Measurements from ENCODE around the gene JAZF1.

Gene JAZF1

GRCh38 chr7:28106321-28106829 is 74.2 kb downstream of the JAZF1 start:
- H3K4me1 ChIP-seq (ENCODE audit: control insufficient read depth, insufficient read depth, low read length, unreplicated experiment): peaks cover 59% of the 10 kb centered on the region
- no peak overlapping the region for H3K27ac ChIP-seq (ENCODE audit: low read depth, low read length)
- no peaks in the 10 kb centered on the region for H3K36me3 ChIP-seq (ENCODE audit: insufficient read depth, low read length)
- H3K79me2 ChIP-seq (ENCODE audit: control insufficient read depth, insufficient read depth, low read length, unreplicated experiment): peaks cover 31% of the 10 kb centered on the region
- no peak overlapping the region for H3K4me3 ChIP-seq (ENCODE audit: low read depth, low read length)
- no peak overlapping the region for H2AFZ ChIP-seq (ENCODE audit: low read length, unreplicated experiment)
- no peaks in the 10 kb centered on the region for H3K27me3 ChIP-seq (ENCODE audit: insufficient read depth, low read length)

GRCh38 chr7:28105234-28105633 is 75.4 kb downstream of the JAZF1 start:
- no peaks in the 10 kb centered on the region for H3K27me3 ChIP-seq (ENCODE audit: insufficient read depth, low read length)
- H3K4me1 ChIP-seq (ENCODE audit: control insufficient read depth, insufficient read depth, low read length, unreplicated experiment): peaks cover 59% of the 10 kb centered on the region
- no peaks in the 10 kb centered on the region for H3K36me3 ChIP-seq (ENCODE audit: insufficient read depth, low read length)
- no peak overlapping the region for H3K27ac ChIP-seq (ENCODE audit: low read depth, low read length)
- peaks cover 31% of the 10 kb centered on the region for H3K79me2 ChIP-seq (ENCODE audit: control insufficient read depth, insufficient read depth, low read length, unreplicated experiment)
- no peak overlapping the region for H3K4me3 ChIP-seq (ENCODE audit: low read depth, low read length)
- H2AFZ ChIP-seq (ENCODE audit: low read length, unreplicated experiment): no peak overlapping the region

GRCh38 chr7:28104811-28105210 is 75.8 kb downstream of the JAZF1 start:
- H3K36me3 ChIP-seq (ENCODE audit: insufficient read depth, low read length): no peaks in the 10 kb centered on the region
- no peak overlapping the region for H2AFZ ChIP-seq (ENCODE audit: low read length, unreplicated experiment)
- peaks cover 59% of the 10 kb centered on the region for H3K4me1 ChIP-seq (ENCODE audit: control insufficient read depth, insufficient read depth, low read length, unreplicated experiment)
- peaks cover 31% of the 10 kb centered on the region for H3K79me2 ChIP-seq (ENCODE audit: control insufficient read depth, insufficient read depth, low read length, unreplicated experiment)
- no peak overlapping the region for H3K27ac ChIP-seq (ENCODE audit: low read depth, low read length)
- H3K4me3 ChIP-seq (ENCODE audit: low read depth, low read length): no peak overlapping the region
- no peaks in the 10 kb centered on the region for H3K27me3 ChIP-seq (ENCODE audit: insufficient read depth, low read length)

GRCh38 chr7:28104041-28104541 is 76.5 kb downstream of the JAZF1 start:
- Histone ChIP-seq H3K27ac (ENCODE audit: low read depth, low read length) (peak overlapping the region; percentile 76; the same call in 1 of the 2 replicates), H3K79me2 (ENCODE audit: control insufficient read depth, insufficient read depth, low read length, unreplicated experiment) (peaks cover 27% of the 10 kb centered on the region), H3K36me3 (ENCODE audit: insufficient read depth, low read length) (no peaks in the 10 kb centered on the region), H3K4me1 (ENCODE audit: control insufficient read depth, insufficient read depth, low read length, unreplicated experiment) (peaks cover 59% of the 10 kb centered on the region), H2AFZ (ENCODE audit: low read length, unreplicated experiment) (no peak overlapping the region), H3K4me3 (ENCODE audit: low read depth, low read length) (no peak overlapping the region), H3K27me3 (ENCODE audit: insufficient read depth, low read length) (no peaks in the 10 kb centered on the region)

DNA sequence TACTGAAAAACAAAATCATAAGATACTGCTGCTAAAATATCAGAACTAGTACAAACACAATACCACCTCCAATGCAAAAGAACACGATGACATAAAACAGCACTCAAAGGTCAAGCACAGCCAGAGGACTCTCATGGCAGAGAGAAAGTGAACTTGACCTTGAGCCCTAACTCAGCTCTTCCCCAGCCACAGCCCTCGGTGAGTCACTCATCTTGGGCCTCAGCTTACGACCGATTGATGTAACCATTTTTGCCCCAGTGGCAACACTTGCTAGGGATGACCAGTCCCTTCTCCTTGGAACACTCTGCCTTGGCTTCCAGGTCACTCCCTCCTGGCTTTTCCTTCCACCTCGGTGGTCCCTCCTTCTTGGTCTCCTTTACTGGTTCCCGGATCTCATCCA is 77.8 kb downstream of the JAZF1 start:
- no peak overlapping the region for H3K4me3 ChIP-seq (ENCODE audit: low read depth, low read length)
- H3K27me3 ChIP-seq (ENCODE audit: insufficient read depth, low read length): no peaks in the 10 kb centered on the region
- H3K36me3 ChIP-seq (ENCODE audit: insufficient read depth, low read length): no peaks in the 10 kb centered on the region
- H3K79me2 ChIP-seq (ENCODE audit: control insufficient read depth, insufficient read depth, low read length, unreplicated experiment): peaks cover 27% of the 10 kb centered on the region
- peak overlapping the region; percentile 76 for H3K27ac ChIP-seq (ENCODE audit: low read depth, low read length)
- H3K4me1 ChIP-seq (ENCODE audit: control insufficient read depth, insufficient read depth, low read length, unreplicated experiment): peaks cover 48% of the 10 kb centered on the region
- H2AFZ ChIP-seq (ENCODE audit: low read length, unreplicated experiment): no peak overlapping the region

GRCh38 chr7:28096713-28097112 is 83.9 kb downstream of the JAZF1 start:
- H3K4me1 ChIP-seq (ENCODE audit: control insufficient read depth, insufficient read depth, low read length, unreplicated experiment): peaks cover 15% of the 10 kb centered on the region
- no peak overlapping the region for H3K27ac ChIP-seq (ENCODE audit: low read depth, low read length)
- peaks cover 1% of the 10 kb centered on the region for H3K79me2 ChIP-seq (ENCODE audit: control insufficient read depth, insufficient read depth, low read length, unreplicated experiment)
- no peak overlapping the region for H2AFZ ChIP-seq (ENCODE audit: low read length, unreplicated experiment)
- H3K27me3 ChIP-seq (ENCODE audit: insufficient read depth, low read length): no peaks in the 10 kb centered on the region
- H3K4me3 ChIP-seq (ENCODE audit: low read depth, low read length): no peak overlapping the region
- no peaks in the 10 kb centered on the region for H3K36me3 ChIP-seq (ENCODE audit: insufficient read depth, low read length)

DNA sequence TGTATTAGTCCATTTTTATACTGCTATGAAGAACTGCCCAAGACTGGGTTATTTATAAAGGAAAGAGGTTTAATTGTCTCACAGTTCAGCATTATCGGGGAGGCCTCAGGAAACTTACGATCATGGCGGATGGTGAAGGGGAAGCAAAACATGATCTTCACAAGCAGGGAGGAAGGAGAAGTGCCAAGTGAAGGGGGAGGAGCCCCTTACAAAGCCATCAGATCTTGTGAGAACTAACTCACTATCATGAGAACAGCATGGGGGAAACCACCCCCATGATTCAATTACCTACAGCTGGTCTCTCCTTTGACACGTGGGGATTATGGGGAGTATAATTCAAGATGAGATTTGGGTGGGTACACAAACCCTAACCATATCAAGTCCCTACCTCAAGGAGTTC is 85.4 kb downstream of the JAZF1 start:
- Histone ChIP-seq H3K36me3 (ENCODE audit: insufficient read depth, low read length) (no peaks in the 10 kb centered on the region), H3K4me1 (ENCODE audit: control insufficient read depth, insufficient read depth, low read length, unreplicated experiment) (peaks cover 15% of the 10 kb centered on the region), H3K4me3 (ENCODE audit: low read depth, low read length) (no peak overlapping the region), H2AFZ (ENCODE audit: low read length, unreplicated experiment) (no peak overlapping the region), H3K27ac (ENCODE audit: low read depth, low read length) (no peak overlapping the region), H3K27me3 (ENCODE audit: insufficient read depth, low read length) (no peaks in the 10 kb centered on the region), H3K79me2 (ENCODE audit: control insufficient read depth, insufficient read depth, low read length, unreplicated experiment) (no peaks in the 10 kb centered on the region)

DNA sequence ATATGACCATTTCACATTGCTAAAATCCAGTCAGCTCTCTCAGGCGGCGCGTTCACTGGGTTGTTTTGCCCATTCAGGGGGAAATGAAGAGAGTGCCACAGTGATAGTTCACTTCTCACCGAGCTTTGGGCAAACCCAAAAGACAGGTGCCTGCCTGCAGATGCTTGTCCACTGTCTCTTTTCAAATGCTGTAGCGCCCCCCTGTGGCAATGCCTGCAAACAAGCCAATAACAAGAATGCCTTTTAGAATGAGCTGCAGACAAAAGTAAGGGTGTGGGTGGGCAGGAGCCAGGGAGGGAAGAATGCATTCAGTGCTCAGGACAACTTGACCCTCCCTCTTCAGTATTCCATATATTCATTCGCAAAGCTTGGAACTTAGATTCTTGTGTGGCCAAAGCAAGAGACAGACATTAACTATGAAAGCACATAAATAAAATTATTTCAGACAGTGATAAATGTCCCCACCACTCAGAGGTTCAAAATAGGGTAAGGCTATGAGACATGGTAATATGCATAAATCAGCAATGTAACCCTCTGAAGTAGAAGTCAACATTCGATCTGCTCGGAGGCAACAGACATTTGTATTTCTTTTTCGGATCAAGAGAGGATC is 86.9 kb downstream of the JAZF1 start:
- H3K4me3 ChIP-seq (ENCODE audit: low read depth, low read length): no peak overlapping the region
- H3K79me2 ChIP-seq (ENCODE audit: control insufficient read depth, insufficient read depth, low read length, unreplicated experiment): peaks cover 2% of the 10 kb centered on the region
- no peaks in the 10 kb centered on the region for H3K36me3 ChIP-seq (ENCODE audit: insufficient read depth, low read length)
- H3K4me1 ChIP-seq (ENCODE audit: control insufficient read depth, insufficient read depth, low read length, unreplicated experiment): peaks cover 23% of the 10 kb centered on the region
- no peak overlapping the region for H3K27ac ChIP-seq (ENCODE audit: low read depth, low read length)
- H3K27me3 ChIP-seq (ENCODE audit: insufficient read depth, low read length): no peaks in the 10 kb centered on the region
- no peak overlapping the region for H2AFZ ChIP-seq (ENCODE audit: low read length, unreplicated experiment)

DNA sequence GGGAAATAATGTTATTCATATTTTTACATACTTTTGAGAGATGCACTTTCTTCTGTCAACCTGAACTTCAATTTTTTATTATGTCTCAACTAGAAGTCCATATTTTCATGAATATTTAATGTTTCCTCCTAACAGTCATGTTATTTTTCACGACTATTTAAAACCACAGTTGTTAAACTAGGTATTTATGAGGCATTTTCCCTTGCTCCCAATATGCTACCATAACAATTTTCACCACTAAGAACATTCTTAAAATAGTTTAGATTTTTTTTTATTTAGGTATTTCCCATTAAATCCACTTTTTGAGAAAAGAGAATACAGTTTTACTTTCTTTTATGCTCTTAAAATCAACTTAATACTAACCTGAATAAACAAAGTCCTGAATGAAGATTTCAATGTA is 89.4 kb downstream of the JAZF1 start:
- Histone ChIP-seq H3K27ac (ENCODE audit: low read depth, low read length) (no peak overlapping the region), H3K4me3 (ENCODE audit: low read depth, low read length) (no peak overlapping the region), H3K27me3 (ENCODE audit: insufficient read depth, low read length) (no peaks in the 10 kb centered on the region), H2AFZ (ENCODE audit: low read length, unreplicated experiment) (no peak overlapping the region), H3K36me3 (ENCODE audit: insufficient read depth, low read length) (no peaks in the 10 kb centered on the region), H3K79me2 (ENCODE audit: control insufficient read depth, insufficient read depth, low read length, unreplicated experiment) (peaks cover 2% of the 10 kb centered on the region), H3K4me1 (ENCODE audit: control insufficient read depth, insufficient read depth, low read length, unreplicated experiment) (peaks cover 21% of the 10 kb centered on the region)

DNA sequence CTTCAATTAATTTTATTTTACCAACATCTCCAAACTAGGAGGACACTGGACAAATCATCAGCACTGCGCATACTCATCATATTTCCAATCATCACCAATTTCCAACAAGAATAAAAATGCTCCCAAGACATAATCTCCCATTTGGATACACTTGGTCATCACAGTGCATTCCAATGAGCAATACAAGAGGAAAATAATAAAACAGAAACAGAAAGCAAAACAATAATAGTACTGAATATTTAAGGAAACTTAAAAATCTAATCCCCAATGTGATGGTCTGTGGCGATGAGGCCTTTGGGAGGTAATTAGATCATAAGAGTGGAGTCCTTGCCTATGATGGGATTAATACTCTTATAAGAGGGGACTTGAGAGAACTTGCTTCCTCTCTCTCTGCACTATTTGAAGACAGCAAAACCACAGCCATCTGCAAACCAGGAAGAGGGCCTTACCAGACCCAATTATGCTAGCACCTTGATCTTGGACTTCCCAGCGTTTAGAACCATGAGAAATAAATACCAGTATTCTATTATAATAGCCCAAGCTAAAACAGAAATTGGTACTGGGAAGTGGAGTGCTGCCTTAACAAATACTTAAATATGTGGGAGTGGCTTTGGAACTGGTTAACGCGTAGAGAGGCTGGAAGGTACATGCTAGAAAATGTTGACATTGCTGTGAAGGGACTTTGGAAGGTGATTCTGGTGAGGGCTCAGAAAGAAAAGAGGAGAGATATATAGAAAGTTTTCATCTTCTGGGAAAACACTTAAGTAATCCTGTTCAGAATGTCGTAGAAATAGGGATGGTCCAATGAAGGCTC is 91.5 kb downstream of the JAZF1 start:
- H2AFZ ChIP-seq (ENCODE audit: low read length, unreplicated experiment): no peak overlapping the region
- H3K27ac ChIP-seq (ENCODE audit: low read depth, low read length): no peak overlapping the region
- H3K36me3 ChIP-seq (ENCODE audit: insufficient read depth, low read length): no peaks in the 10 kb centered on the region
- peaks cover 2% of the 10 kb centered on the region for H3K79me2 ChIP-seq (ENCODE audit: control insufficient read depth, insufficient read depth, low read length, unreplicated experiment)
- H3K4me3 ChIP-seq (ENCODE audit: low read depth, low read length): no peak overlapping the region
- no peaks in the 10 kb centered on the region for H3K27me3 ChIP-seq (ENCODE audit: insufficient read depth, low read length)
- peaks cover 24% of the 10 kb centered on the region for H3K4me1 ChIP-seq (ENCODE audit: control insufficient read depth, insufficient read depth, low read length, unreplicated experiment)

DNA sequence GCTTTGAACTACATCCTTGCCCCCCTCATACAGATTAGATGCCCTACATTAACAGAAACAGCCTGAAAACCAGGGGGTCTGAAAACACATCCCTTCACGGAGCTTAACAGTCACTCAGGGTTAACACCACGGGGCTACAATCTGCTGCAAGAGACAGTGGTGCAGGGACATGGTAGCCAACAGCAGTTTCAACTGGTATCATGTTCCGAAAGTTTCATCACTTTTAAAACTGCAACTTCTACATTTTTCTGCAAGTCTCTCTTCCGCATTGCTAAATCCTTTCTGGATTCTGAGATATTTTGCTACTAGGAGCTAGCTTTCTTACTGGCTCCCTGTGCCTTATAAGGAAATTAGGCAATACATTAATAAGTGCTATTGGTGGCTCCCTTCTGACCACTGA is 92.6 kb downstream of the JAZF1 start:
- Histone ChIP-seq H2AFZ (ENCODE audit: low read length, unreplicated experiment) (no peak overlapping the region), H3K4me1 (ENCODE audit: control insufficient read depth, insufficient read depth, low read length, unreplicated experiment) (peaks cover 34% of the 10 kb centered on the region), H3K27me3 (ENCODE audit: insufficient read depth, low read length) (no peaks in the 10 kb centered on the region), H3K4me3 (ENCODE audit: low read depth, low read length) (no peak overlapping the region), H3K27ac (ENCODE audit: low read depth, low read length) (no peak overlapping the region), H3K79me2 (ENCODE audit: control insufficient read depth, insufficient read depth, low read length, unreplicated experiment) (peaks cover 6% of the 10 kb centered on the region), H3K36me3 (ENCODE audit: insufficient read depth, low read length) (no peaks in the 10 kb centered on the region)
